NCI-H82 treated with DMSO at 0.1 percent for 48 hours (cell line): ENCODE results near the gene LRRC17.

Source experiments
- DNase-seq: peaks from one replicate; lab custom pipeline; 2025; ENCODE audit not compliant: unreplicated experiment; lab: John Stamatoyannopoulos, UW

LRRC17 gene, protein sequence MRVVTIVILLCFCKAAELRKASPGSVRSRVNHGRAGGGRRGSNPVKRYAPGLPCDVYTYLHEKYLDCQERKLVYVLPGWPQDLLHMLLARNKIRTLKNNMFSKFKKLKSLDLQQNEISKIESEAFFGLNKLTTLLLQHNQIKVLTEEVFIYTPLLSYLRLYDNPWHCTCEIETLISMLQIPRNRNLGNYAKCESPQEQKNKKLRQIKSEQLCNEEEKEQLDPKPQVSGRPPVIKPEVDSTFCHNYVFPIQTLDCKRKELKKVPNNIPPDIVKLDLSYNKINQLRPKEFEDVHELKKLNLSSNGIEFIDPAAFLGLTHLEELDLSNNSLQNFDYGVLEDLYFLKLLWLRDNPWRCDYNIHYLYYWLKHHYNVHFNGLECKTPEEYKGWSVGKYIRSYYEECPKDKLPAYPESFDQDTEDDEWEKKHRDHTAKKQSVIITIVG

GRCh38 chr7:102912742-102913141 lies at the start of gene LRRC17:
LRRC17 (plus strand) TSS chr7:102913000; CDS start chr7:102933914, 20,914 bp downstream.
- DNase-seq = no peak

DNA sequence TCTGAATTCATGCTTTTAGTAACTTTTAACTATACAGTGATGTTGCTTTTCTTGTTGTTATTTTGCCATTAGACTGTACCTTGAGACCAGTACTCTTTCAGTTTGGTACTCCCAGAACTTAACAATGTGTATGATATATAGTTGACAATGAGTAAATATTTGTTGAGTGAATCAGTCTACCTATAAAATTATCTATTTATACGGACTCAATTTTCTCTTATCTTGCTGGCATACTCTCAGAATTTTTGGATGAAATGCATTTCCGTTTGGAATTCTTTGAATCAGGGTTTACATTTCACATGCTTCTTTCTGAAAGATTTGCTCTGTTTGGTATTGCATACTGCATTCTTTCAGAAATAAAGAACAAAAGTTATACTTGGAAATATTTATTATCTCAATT lies 47.8 kb upstream of the LRRC17 start:
- no peak for DNase-seq

DNA sequence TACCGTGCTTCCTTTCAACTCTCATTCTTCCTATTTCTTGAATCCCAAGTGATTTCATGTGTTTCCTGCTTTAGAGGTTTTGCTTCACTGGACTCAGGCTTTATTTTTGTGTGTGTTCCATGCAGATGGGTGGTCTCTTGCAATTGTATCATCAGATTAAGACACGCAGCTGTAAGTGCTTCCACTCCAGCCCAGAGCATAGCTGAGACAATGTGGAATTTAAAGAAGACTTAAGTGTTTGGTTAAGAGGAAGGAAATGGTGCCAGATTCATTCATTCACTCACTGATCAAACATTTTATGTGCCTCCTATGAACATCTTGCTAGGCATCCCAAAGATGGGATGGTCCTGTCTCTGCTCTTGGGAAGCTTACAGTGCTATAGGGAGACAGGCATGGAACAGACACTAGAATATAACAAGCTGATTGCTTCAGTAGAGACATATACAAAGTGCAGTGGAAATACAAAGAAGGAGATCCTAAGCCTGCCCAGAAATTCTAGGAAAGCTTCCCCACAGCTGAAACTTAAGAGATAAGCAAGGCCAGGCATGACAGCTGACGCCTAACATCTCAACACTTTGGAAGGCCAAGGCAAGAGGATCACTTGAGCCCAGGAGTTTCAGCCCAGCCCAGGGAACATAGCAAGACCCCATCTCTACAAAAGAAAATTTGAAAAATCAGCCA lies 46.1 kb upstream of the LRRC17 start:
- no peak for DNase-seq

- DNase-seq = no peak
Measured at GRCh38 chr7:102869195-102869594, 43.6 kb upstream of the LRRC17 start.

GRCh38 chr7:102872460-102872859 lies 40.3 kb upstream of the LRRC17 start:
- no peak for DNase-seq

- DNase-seq = no peak
Measured at GRCh38 chr7:102873470-102874165, 39.2 kb upstream of the LRRC17 start.

- DNase-seq = no peak
Measured at GRCh38 chr7:102874166-102874829, 38.5 kb upstream of the LRRC17 start.

DNA sequence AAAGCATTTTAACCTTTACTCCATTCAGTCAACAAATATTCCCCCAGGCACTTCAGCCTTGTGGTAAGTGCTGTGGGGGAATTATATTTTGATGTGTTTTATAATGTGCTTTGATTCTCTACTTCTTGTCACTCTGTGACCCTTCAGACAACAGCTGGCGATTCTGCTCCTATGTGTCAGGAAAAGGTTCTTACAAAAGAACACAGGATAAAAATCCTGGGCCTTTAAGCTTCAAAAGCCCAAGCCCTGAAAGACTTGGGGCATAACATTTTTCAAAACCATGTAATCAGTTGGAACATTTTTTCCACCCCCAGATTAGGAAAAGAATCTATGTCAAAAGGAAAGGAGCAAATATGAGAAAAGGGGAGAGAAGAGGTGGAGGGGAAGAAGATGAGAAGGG lies 37.8 kb upstream of the LRRC17 start:
- no peak for DNase-seq

- no peak for DNase-seq
Measured at GRCh38 chr7:102875700-102876295, 37.0 kb upstream of the LRRC17 start.

DNA sequence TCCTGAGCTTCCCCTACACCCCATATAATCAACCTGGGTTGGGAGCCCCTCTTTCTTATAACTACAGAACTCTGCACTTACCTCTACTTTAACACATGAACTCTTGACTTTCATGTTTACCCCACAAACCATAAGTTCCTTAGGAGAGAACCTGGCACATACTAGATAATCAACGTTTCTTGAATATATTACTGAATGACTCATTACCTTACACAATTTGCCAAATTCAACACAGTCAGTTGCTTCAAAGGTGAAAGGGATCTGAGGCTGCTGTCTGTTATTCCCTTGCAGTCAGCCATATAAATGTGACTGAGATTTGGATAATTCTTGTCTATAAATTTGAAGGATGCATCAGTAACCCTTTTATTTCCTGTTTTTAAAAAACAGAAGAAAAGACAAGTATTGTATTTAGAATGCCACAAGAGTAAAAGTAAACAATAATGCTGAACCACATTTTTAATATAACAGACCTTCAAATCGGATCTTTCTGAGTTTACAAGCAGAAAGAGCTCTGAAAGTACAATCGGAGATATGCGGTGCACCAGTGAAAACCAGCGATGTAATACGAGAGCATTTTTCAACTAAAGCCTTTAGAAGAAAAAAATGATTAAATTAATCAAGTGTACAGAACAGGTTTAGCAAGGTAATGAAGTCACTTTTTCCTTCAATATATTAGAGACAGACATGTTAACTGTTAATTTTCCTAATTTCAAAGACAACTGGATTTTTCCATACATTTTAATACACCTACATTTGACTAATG lies 29.5 kb upstream of the LRRC17 start:
- no peak for DNase-seq

DNA sequence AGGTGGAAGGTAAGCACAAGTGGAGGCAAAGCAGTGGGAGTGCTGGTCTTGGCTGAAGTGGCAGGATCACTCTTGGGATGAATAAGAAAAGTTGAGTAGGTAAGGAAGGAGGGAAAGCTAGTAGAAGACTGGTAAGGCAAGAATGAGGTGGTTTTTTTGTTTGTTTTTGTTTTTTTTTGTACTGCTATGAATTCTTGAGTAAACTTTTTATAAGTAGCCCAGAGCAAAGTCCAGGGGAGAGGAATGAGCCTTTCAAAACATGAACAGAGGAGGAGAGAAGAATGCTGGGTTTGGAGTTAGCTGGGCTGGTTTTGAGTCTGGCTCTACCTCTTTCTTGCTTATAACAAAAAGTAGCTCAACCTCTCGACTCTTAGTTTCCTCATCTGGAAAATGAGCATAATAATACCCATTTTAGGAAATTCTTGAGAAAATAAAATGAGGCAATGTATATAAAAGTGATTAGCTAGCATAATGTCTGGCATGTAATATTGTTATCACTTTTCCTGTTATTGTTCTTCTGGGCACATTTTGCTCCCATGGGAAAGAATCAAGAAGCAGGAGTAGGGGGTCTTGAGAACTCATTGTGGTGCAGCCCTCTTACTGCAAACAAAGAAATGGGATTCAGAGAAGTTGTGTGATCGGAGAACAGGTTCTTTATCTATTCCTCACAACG lies 24.1 kb upstream of the LRRC17 start:
- no peak for DNase-seq

- DNase-seq = no peak
Measured at GRCh38 chr7:102889851-102890250, 22.9 kb upstream of the LRRC17 start.

GRCh38 chr7:102890292-102890970 lies 22.4 kb upstream of the LRRC17 start:
- no peak for DNase-seq

DNA sequence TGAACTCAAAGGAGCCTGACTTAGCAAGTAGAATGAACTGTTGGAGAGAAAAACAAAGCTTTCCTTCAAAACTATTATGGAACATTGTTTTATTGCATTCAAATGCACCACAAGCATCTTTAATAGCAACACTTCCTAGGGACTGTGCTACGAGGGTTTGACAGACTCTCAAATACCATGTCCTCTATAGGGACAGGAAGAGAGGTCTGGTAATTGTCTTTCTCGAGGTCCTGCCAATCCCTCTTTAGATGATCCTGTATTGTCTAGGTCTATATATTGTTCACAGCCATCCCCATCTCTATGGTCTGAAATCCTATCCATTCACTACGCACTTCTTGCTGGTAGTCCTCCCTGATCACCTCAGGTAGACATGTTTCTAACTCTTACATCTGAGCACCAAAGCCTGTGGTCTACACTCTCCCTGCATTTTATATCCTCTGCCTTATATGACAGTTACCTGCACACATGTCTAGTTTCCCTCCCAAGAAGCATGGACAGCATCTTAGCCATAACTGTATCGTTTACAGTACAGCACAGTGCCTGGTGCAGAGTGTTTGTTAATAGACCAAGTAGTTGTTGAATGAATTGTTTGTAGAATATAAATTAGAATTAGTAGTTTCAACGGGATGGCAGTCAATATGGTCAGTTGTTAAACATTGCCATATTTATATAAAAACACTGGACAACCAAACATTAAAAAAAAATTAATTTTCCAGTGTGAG lies 21.7 kb upstream of the LRRC17 start:
- no peak for DNase-seq

GRCh38 chr7:102891693-102892261 lies 21.0 kb upstream of the LRRC17 start:
- no peak for DNase-seq

DNA sequence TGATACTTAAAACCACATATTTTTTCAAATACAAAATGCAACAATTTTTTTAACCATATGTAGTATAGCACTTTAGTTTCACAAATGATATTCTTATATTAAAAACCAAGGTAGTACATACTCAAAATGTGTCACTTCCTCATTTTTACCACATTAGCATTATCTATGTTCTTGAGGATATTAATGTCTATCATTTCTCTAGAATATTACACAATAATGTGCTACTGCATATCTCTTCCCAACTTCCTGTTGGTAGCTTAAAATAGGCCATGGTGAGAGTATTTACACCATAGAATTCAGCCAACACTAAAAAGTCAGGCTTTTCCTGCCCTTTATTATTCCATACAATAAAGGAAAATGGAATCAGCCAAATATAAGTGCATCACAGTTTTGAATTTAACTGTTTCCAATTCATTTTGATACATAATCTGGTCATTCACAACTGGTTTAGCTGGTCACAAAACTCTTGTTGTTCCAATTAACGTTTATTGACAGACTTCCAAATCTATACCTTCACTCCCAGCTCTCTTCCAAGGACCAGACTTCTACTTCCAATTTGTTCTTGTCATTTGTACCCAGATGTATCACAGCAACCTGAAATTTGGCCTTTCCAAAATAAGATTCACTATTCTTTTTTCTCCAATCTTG lies 20.0 kb upstream of the LRRC17 start:
- DNase-seq = no peak

DNA sequence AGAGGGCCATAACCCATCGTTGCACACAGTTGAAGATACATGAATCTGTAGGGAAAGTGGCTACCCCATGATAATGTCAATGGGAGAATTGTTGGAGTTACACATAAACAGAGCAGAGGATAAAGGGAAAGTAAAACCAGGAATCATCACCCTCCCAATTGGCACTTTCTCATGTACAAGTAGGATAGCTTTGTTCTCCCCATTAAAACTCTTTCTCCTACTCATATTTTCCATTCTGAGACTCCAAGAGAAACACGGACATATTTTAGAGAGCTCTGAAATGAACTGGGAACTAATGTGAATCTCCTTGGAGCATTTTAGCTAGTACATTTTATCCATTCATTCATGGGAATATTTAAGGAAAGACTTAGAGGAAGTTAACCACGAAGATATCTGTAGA lies 17.2 kb upstream of the LRRC17 start:
- no peak for DNase-seq

DNA sequence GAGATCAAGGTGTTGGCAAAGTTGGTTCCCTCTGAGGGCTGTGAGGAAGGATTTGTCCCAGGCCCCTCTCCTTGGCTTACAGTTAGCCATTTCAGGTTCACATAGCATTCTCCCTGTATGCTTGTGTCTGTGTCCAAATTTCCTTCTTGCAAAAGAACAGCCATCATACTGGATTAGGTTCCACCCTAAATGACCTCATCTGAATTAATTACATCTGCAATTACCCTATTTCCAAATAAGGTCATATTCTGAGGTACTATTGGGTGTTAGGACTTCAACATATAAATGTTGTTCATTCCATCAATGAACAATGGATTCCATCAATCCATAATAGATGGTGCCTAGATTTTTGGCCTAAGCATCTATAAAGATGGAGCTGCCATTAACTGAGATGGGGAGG lies 16.2 kb upstream of the LRRC17 start:
- no peak for DNase-seq
